GM18505 (cell line): ENCODE measurements around the gene CAMKK1.

ENCODE experiments used
- ATAC-seq: cut with Tn5 transposase; IDR thresholded peaks from one replicate; pipeline ENCODE4 v1.9.1; 2021; ENCODE audit not compliant: unreplicated experiment
- POLR2A ChIP-seq: IDR thresholded peaks from 4 replicates; pipeline ENCODE4 v1.6.1; 2011; ENCODE audit warnings: borderline replicate concordance; ENCODE audit not compliant: insufficient read depth, insufficient read length; ENCODE audit errors: extremely low read depth

Gene CAMKK1

GRCh38 chr17:3893003-3893719 lies at the start of gene CAMKK1:
Gene CAMKK1, minus strand, starts transcription at chr17:3893053. Its CDS starts 7,366 bp downstream, at chr17:3885687.
- ATAC-seq, result peak; percentile 79
- TF ChIP-seq POLR2A, result peak; percentile 54

DNA sequence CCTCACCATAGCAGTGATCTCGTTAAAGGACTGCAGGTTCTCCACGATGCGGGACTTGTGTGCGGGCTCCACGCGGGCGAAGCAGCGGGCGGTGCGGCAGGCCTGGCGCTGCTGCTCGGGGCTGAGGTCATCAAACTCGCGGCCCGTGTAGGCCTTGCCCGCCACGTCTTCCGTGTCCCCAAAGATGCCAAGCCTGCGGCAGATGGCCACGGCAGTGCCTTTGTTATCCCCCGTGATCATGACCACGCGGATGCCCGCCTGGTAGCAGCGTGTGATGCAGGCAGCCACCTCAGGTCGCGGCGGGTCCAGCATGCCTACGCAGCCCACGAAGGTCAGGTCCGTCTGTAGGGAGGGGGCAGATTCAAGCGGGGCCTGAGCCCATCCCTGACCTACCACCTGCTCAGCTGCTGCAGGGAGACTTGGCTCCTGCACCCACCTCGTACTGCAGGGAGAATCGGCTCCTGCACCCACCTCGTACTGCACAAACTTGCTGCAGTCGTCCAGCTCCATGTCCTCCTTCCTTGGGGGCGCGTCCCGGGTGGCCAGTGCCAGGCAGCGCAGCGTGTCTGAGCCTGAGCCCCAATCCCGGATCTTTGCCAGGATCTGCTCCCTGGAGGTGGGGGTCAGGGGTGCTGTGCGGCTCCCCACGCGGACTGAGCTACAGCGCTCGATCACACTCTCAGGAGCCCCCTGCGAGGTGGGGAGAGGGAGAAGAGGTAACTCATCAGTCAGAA lies 48.3 kb upstream of the CAMKK1 start:
- no peak for ATAC-seq
- no peak for TF ChIP-seq POLR2A

DNA sequence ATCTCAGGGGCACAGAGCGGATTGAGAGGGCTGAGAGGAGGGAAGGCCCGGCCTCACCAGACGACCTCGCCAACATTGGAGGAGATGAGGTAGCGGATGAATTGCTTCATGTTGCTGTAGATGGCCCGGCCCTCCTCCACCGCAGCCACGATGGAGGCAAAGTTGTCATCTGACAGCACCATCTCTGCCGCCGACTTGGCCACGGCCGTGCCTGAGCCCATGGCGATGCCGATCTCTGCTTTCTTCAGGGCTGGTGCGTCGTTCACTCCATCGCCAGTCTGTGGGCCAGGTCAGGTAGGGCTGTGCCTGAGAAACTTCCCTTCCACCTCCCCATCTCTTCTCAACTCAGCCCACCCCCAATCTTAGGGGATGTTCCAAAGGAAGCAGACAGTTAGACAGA lies 44.5 kb upstream of the CAMKK1 start:
- no peak for TF ChIP-seq POLR2A
- no peak for ATAC-seq

- TF ChIP-seq POLR2A, result no peak
- ATAC-seq, result no peak
Observed at GRCh38 chr17:3935825-3936355, 43.0 kb upstream of the CAMKK1 start.

- no peak for TF ChIP-seq POLR2A
- no peak for ATAC-seq
Observed at GRCh38 chr17:3935140-3935542, 42.3 kb upstream of the CAMKK1 start.

DNA sequence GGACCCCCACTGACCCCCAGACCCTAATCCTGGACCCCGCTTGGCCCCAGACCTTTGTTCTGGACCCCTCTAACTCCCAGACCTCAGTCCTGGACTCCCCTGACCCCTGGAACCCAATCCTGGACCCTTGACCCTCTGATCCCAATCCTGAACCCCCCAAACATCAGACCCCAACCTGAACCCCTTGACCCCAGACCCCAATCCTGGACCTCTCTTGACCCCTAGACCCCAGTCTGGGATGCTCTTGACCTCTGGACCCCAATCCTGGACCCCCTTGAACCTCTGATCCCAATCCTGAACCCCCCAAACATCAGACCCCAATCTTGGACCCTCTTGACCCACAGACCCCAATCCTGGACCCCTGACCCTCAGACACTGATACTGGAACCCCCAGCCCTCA lies 36.9 kb upstream of the CAMKK1 start:
- TF ChIP-seq POLR2A, result no peak
- no peak for ATAC-seq

DNA sequence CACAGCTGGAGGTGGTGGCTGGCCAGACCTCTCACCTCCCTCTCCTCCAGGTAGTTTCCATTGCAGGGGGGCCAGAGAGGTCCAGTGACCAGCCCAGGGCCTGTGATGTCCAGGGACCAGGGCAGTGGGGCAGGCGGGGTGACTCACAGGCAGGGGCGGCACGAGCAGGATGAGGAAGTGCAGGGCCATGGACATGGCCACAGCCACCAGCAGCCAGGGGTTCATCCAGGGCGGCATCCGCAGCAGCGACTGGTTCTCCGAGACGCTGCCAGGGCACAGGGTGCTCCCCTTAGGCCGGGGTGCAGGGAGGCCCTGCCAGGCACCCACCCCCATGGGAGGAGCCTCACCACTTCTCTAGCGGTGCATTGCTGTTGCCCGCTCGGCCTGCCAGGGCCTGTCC lies 36.3 kb upstream of the CAMKK1 start:
- ATAC-seq, result no peak
- no peak for TF ChIP-seq POLR2A

GRCh38 chr17:3928406-3928805 lies 35.6 kb upstream of the CAMKK1 start:
- no peak for TF ChIP-seq POLR2A
- no peak for ATAC-seq

GRCh38 chr17:3927628-3928340 lies 34.9 kb upstream of the CAMKK1 start:
- no peak for TF ChIP-seq POLR2A
- ATAC-seq, result no peak

DNA sequence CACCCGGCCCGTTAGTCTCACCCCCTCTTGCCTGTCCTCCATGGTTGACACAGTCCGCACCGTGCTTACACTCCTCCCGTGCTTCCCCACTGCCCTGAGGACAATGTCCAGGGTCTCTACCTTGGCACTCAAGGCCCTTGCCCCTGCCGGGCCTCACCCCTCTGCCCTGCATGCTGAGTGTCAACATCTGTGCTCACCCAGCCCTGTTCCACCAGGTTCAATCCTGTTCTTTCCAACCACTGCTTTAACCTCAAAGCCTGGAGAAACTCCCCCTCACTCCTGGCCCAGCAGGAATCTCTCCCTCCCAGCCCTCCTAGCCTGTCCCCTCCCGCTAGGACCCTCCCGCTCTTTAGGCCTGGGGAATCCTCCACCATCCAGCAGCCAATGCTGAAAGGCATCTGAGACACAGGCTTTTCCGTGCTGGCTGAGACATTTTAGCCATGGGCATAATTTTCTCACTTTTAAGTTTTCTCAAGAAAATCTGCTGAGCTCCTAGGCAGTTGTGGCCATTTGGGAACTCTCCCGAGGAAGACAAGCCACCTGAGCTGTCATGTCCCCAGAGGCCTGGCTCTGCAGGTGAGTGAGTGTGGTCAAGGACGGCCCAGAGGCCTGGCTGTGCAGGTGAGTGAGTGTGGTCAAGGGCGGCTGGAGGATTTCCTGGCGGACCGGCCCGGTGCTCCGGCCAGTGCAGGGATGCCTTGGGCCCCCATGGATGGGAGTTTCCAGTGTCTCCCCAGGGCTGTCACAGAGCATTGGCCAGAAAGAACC lies 34.2 kb upstream of the CAMKK1 start:
- no peak for TF ChIP-seq POLR2A
- ATAC-seq, result no peak

GRCh38 chr17:3925684-3926485 lies 33.0 kb upstream of the CAMKK1 start:
- no peak for TF ChIP-seq POLR2A
- ATAC-seq, result no peak
